A549 (cell line): Measurements from ENCODE around the gene DACT2. TPM values are rescaled to one million over a fixed set of nuclear protein-coding genes. Genes with fewer than 3 reads are reported as not detected.

ENCODE experiments used
- ATAC-seq, 2 experiments: fragments of 200-7000 bp in 1 of 2; fragments of >200 bp in 1 of 2; cut with Nextera tagmentation in 1 of 2; cut with Tn5 transposase in 1 of 2; 3 replicates each; pipeline versions ENCODE4 v1.8.0 to v1.9.1; 2018 to 2020; ENCODE audit warnings: mild to moderate bottlenecking in 1 of 2, moderate library complexity in 1 of 2
- CTCF ChIA-PET: fragments of 300-600 bp; sonication (Branson Sonifier 250); formaldehyde crosslinking; extraction: SDS; loops from one replicate; lab custom pipeline; 2021; ENCODE audit warnings: antibody characterized with exemption, inconsistent platforms; lab: Yijun Ruan, JAX
- POLR2A ChIA-PET: fragments of 350-600 bp; formaldehyde crosslinking; extraction: SDS; loops from one replicate; lab custom pipeline; 2021; ENCODE audit warnings: antibody characterized with exemption, inconsistent platforms; lab: Yijun Ruan, JAX
- DNase-seq, 2 experiments: peaks; one replicate each; pipeline versions ENCODE4 v3.0.0 to v3.0.0-alpha.2; 2011 to 2016; ENCODE audit warnings: low read depth in 1 of 2, low spot score in 1 of 2
- FAIRE-seq: peaks from 2 replicates; lab custom pipeline; 2011; peaks lifted over from hg19 to GRCh38; lab: Jason Lieb, UNC
- H3K27ac ChIP-seq, 2 experiments: fragments of >200 bp; sonication (Bioruptor Twin); formaldehyde crosslinking; 3 replicates each; pipeline ENCODE4 v1.5.1; 2016 to 2017
- H3K4me1 ChIP-seq: fragments of >200 bp; sonication (Bioruptor Twin); formaldehyde crosslinking; 3 replicates; pipeline ENCODE4 v1.6.1; 2016
- H3K4me2 ChIP-seq: fragments of >200 bp; sonication (Bioruptor Twin); formaldehyde crosslinking; 3 replicates; pipeline ENCODE4 v1.6.1; 2016
- H3K4me3 ChIP-seq: fragments of >200 bp; sonication (Bioruptor Twin); formaldehyde crosslinking; 3 replicates; pipeline ENCODE4 v1.5.1; 2016
- H3K9me3 ChIP-seq: fragments of >200 bp; sonication (Bioruptor Twin); formaldehyde crosslinking; 3 replicates; pipeline ENCODE4 v1.6.1; 2016
- ATOH8 ChIP-seq: fragments of 250-450 bp; sonication (Bioruptor Pico); IDR thresholded peaks from 2 replicates; pipeline ENCODE4 v1.5.0; 2020; ENCODE audit warnings: low read depth, mild to moderate bottlenecking, moderate library complexity
- BCL3 ChIP-seq: fragments of >200 bp; sonication (Bioruptor Twin); formaldehyde crosslinking; IDR thresholded peaks from 3 replicates; pipeline ENCODE4 v1.6.1; 2016
- CBX2 ChIP-seq: fragments of 200-600 bp; sonication (generic); IDR thresholded peaks from 2 replicates; pipeline ENCODE4 v1.6.1; 2016; ENCODE audit warnings: low read depth, mild to moderate bottlenecking, borderline replicate concordance
- CEBPB ChIP-seq, 2 experiments: fragments of >200 bp in 1 of 2; sonication (Bioruptor Twin) in 1 of 2; formaldehyde crosslinking in 1 of 2; IDR thresholded peaks; 2 replicates each; pipeline ENCODE4 v1.6.1; 2012 to 2016
- FOSB ChIP-seq: fragments of 250-450 bp; sonication (Bioruptor Pico); IDR thresholded peaks from 2 replicates; pipeline ENCODE4 v1.5.0; 2020; ENCODE audit warnings: mild to moderate bottlenecking, moderate library complexity
- FOXS1 ChIP-seq: fragments of 250-450 bp; sonication (Bioruptor Pico); IDR thresholded peaks from 2 replicates; pipeline ENCODE4 v1.5.0; 2020; ENCODE audit warnings: mild to moderate bottlenecking, moderate library complexity
- HEYL ChIP-seq: fragments of 250-450 bp; sonication (Bioruptor Pico); IDR thresholded peaks from 2 replicates; pipeline ENCODE4 v1.8.0; 2021; ENCODE audit warnings: mild to moderate bottlenecking, moderate library complexity
- HOXB13 ChIP-seq: fragments of 250-450 bp; sonication (Bioruptor Pico); IDR thresholded peaks from 2 replicates; pipeline ENCODE4 v1.5.0; 2020; ENCODE audit warnings: low read depth, mild to moderate bottlenecking, moderate library complexity
- JUN ChIP-seq, 2 experiments: fragments of >200 bp; sonication (Bioruptor Twin); formaldehyde crosslinking; IDR thresholded peaks; 2 replicates in 1 of 2; 3 replicates in 1 of 2; pipeline ENCODE4 v1.6.1; 2016 to 2017
- JUNB ChIP-seq: fragments of >200 bp; sonication (Bioruptor Twin); formaldehyde crosslinking; IDR thresholded peaks from 2 replicates; pipeline ENCODE4 v1.6.1; 2016
- KDM1A ChIP-seq: fragments of 200-600 bp; sonication (generic); IDR thresholded peaks from 2 replicates; pipeline ENCODE4 v1.6.1; 2016; ENCODE audit warnings: low read depth, mild to moderate bottlenecking
- KDM5A ChIP-seq: fragments of 200-600 bp; sonication (generic); IDR thresholded peaks from 2 replicates; pipeline ENCODE4 v1.6.1; 2016; ENCODE audit warnings: antibody characterized with exemption, mild to moderate bottlenecking
- MAZ ChIP-seq: fragments of 150-350 bp; IDR thresholded peaks from 2 replicates; pipeline ENCODE4 v1.6.1; 2014; ENCODE audit warnings: antibody characterized with exemption, low read depth, low read length, borderline replicate concordance
- MYC ChIP-seq: IDR thresholded peaks from 2 replicates; pipeline ENCODE4 v1.6.1; 2012; ENCODE audit warnings: mild to moderate bottlenecking, inconsistent platforms, low read length, improper control_type of control experiment, borderline replicate concordance
- NR3C1 ChIP-seq: fragments of >200 bp; sonication (Bioruptor Twin); formaldehyde crosslinking; IDR thresholded peaks from 3 replicates; pipeline ENCODE4 v1.6.1; 2017
- RAD21 ChIP-seq, 2 experiments: fragments of >200 bp in 1 of 2; sonication (Bioruptor Twin) in 1 of 2; formaldehyde crosslinking in 1 of 2; IDR thresholded peaks in 1 of 2; conservative IDR thresholded peaks in 1 of 2; 2 replicates in 1 of 2; 3 replicates in 1 of 2; pipeline ENCODE4 v1.6.1; 2012 to 2018; ENCODE audit warnings: inconsistent platforms in 1 of 2
- REST ChIP-seq: fragments of 200-600 bp; sonication (generic); IDR thresholded peaks from 2 replicates; pipeline ENCODE4 v1.6.1; 2016; ENCODE audit warnings: antibody characterized with exemption, mild to moderate bottlenecking, moderate library complexity
- RFX5 ChIP-seq: fragments of 450-650 bp; IDR thresholded peaks from 2 replicates; pipeline ENCODE4 v1.7.1; 2014; ENCODE audit warnings: antibody characterized with exemption, mild to moderate bottlenecking, moderate library complexity
- TFCP2L1 ChIP-seq: fragments of 250-450 bp; sonication (Bioruptor Pico); IDR thresholded peaks from 2 replicates; pipeline ENCODE4 v1.5.0; 2021; ENCODE audit warnings: mild to moderate bottlenecking
- TP53 ChIP-seq: fragments of 250-450 bp; sonication (Bioruptor Pico); IDR thresholded peaks from 2 replicates; pipeline ENCODE4 v1.5.0; 2021; ENCODE audit warnings: mild to moderate bottlenecking, moderate library complexity
- ZFP36 ChIP-seq: fragments of 450-650 bp; IDR thresholded peaks from 2 replicates; pipeline ENCODE4 v1.6.1; 2014; ENCODE audit warnings: borderline replicate concordance; ENCODE audit not compliant: partially characterized antibody
- WGBS: methylation state at CpG from one replicate; pipeline ENCODE4 v1.1.6; 2017; ENCODE audit errors: missing lambda C conversion rate; 5-methylcytosine and 5-hydroxymethylcytosine counted together
- polyA plus RNA-seq, 4 experiments: library from polyadenylated mRNA; depleted of rRNA in 3 of 4; stranded (reverse); fragments of >200 nt; fragmentation: RNase III in 1 of 4; extraction: RNeasy Plus Mini Kit Qiagen cat#74134 plus additional on column Dnase treatment in 1 of 4; gene quantifications; 2 replicates in 3 of 4; 3 replicates in 1 of 4; pipeline ENCODE4 v1.2.3, GENCODE V29; 2011 to 2017
- TF ChIP-seq, protein P1 (sequence below): fragments of 250-450 bp; sonication (Bioruptor Pico); IDR thresholded peaks from 2 replicates; pipeline ENCODE4 v1.5.0; 2021; ENCODE audit warnings: mild to moderate bottlenecking, moderate library complexity, borderline replicate concordance
- TF ChIP-seq, protein P2 (sequence below): IDR thresholded peaks from 2 replicates; pipeline ENCODE4 v1.6.1; 2012
- TF ChIP-seq, protein P3 (sequence below): fragments of 150-350 bp; IDR thresholded peaks from 2 replicates; pipeline ENCODE4 v1.6.1; 2014; ENCODE audit warnings: low read depth, mild to moderate bottlenecking, low read length

Gene DACT2
- polyA plus RNA-seq, 2 of the 4 experiments (the other 2 are of a cell fraction) = 0.63 to 1.5 TPM

GRCh38 chr6:168276576-168277273 lies 42.9 kb downstream of the DACT2 start:
- TF ChIP-seq JUNB (no peak), BCL3 (no peak), NR3C1 (no peak), KDM5A (no peak), RAD21 (conservative IDR thresholded peaks at IDR 0.05 in 1 of 2, IDR thresholded peaks at IDR 0.05 in 1 of 2) (no peak), HOXB13 (CRISPR knock-in tag) (no peak), CEBPB (IDR thresholded peaks at IDR 0.05) (no peak), JUN (IDR thresholded peaks at IDR 0.05) (no peak), MAZ (no peak), FOXS1 (CRISPR knock-in tag) (no peak), TP53 (CRISPR knock-in tag) (no peak), CBX2 (no peak), REST (no peak), RFX5 (no peak)
- TF ChIP-seq, protein P1, sequence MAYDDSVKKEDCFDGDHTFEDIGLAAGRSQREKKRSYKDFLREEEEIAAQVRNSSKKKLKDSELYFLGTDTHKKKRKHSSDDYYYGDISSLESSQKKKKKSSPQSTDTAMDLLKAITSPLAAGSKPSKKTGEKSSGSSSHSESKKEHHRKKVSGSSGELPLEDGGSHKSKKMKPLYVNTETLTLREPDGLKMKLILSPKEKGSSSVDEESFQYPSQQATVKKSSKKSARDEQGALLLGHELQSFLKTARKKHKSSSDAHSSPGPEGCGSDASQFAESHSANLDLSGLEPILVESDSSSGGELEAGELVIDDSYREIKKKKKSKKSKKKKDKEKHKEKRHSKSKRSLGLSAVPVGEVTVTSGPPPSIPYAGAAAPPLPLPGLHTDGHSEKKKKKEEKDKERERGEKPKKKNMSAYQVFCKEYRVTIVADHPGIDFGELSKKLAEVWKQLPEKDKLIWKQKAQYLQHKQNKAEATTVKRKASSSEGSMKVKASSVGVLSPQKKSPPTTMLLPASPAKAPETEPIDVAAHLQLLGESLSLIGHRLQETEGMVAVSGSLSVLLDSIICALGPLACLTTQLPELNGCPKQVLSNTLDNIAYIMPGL (CRISPR knock-in tag) = no peak
- TF ChIP-seq, protein P2, sequence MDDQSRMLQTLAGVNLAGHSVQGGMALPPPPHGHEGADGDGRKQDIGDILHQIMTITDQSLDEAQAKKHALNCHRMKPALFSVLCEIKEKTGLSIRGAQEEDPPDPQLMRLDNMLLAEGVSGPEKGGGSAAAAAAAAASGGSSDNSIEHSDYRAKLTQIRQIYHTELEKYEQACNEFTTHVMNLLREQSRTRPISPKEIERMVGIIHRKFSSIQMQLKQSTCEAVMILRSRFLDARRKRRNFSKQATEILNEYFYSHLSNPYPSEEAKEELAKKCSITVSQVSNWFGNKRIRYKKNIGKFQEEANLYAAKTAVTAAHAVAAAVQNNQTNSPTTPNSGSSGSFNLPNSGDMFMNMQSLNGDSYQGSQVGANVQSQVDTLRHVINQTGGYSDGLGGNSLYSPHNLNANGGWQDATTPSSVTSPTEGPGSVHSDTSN = no peak
- TF ChIP-seq, all 56 proteins: peak for 0
- Histone ChIP-seq H3K9me3 (no peaks in the 10 kb centered on the region), H3K4me1 (peaks cover 26% of the 10 kb centered on the region), H3K4me2 (no peak overlapping the region), H3K4me3 (no peak overlapping the region), H3K27ac (peak overlapping the region in 1 of 2 experiments; percentile 50; a peak in 3 of 6 replicates)
- FAIRE-seq = no peak
- ChIA-PET CTCF (interaction anchor here (1.1 kb wide), 2 partner anchors 11 to 56 kb away, joined by 3 read pairs; no protein-coding TSS in a partner anchor), POLR2A (no interaction called here)
- no peak for ATAC-seq
- DNase-seq = no peak
- 94% methylated on average over 32 of the region's 32 CpGs for WGBS

DNA sequence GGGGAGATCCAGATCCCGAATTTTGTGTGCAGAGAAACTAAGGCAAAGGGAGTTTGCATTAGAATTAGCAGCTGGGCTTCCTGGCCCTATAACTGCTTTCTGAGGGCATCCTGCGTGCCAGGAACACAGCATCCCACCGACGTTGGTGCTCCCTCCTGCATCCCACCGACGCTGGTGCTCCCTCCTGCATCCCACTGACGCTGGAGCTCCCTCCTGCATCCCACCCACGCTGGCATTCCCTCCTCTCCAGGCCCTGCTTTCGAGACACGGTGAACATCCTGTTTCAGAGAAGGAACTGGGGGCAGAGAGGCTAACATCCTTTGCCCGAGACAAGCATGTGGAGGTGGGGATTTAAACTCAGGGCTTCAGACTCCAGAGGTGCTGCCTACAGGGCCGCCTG lies 44.4 kb downstream of the DACT2 start:
- FAIRE-seq (no peak), DNase-seq (no peak)
- CTCF ChIA-PET = no interaction called here
- TF ChIP-seq JUN (IDR thresholded peaks at IDR 0.05) = no peak
- TF ChIP-seq MAZ = no peak
- TF ChIP-seq HOXB13 (CRISPR knock-in tag) = no peak
- TF ChIP-seq TFCP2L1 (CRISPR knock-in tag) = no peak
- TF ChIP-seq, protein P3, sequence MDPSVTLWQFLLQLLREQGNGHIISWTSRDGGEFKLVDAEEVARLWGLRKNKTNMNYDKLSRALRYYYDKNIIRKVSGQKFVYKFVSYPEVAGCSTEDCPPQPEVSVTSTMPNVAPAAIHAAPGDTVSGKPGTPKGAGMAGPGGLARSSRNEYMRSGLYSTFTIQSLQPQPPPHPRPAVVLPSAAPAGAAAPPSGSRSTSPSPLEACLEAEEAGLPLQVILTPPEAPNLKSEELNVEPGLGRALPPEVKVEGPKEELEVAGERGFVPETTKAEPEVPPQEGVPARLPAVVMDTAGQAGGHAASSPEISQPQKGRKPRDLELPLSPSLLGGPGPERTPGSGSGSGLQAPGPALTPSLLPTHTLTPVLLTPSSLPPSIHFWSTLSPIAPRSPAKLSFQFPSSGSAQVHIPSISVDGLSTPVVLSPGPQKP = no peak
- TF ChIP-seq MYC = no peak
- TF ChIP-seq ATOH8 (CRISPR knock-in tag) = no peak
- TF ChIP-seq RFX5 = no peak
- TF ChIP-seq ZFP36 = no peak
- no peak for TF ChIP-seq HEYL (CRISPR knock-in tag)
- no peak for TF ChIP-seq FOSB (CRISPR knock-in tag)
- no peak for TF ChIP-seq KDM1A

More for the DNA sequence above, 44.4 kb downstream of the DACT2 start:
- Histone ChIP-seq H3K4me1 (peaks cover 26% of the 10 kb centered on the region), H3K4me3 (no peak overlapping the region), H3K27ac (peak overlapping the region; percentile 89 to 94), H3K4me2 (peak overlapping the region; percentile 95; the same call in 2 of the 3 replicates), H3K9me3 (no peaks in the 10 kb centered on the region)
- POLR2A ChIA-PET = no interaction called here
- ATAC-seq = no peak
- whole genome bisulfite sequencing = 75% methylated on average over 8 of the region's 12 CpGs
